K562 (cell line): ENCODE results near the gene FHIT. TPM values are rescaled to one million over a fixed set of nuclear protein-coding genes. Genes with fewer than 3 reads are reported as not detected.

Source experiments
- ATAC-seq: fragments of 200-7000 bp; cut with Tn5 transposase; 3 replicates; pipeline ENCODE4 v1.9.1; 2020; ENCODE audit warnings: moderate library complexity
- BruUV-seq: library from RNA; stranded (reverse); fragments of 400-500 nt; replicated peaks from 2 replicates; lab custom pipeline; 2021; lab: Mats Ljungman, UMichigan
- CTCF ChIA-PET: fragments of 300-600 bp; formaldehyde crosslinking; extraction: SDS; loops from one replicate; lab custom pipeline; 2021; ENCODE audit warnings: low intra/inter-chr PET ratio; lab: Yijun Ruan, JAX
- POLR2A ChIA-PET: fragments of 300-600, 350-650 bp; sonication (Branson Sonifier 250); formaldehyde crosslinking; extraction: SDS; loops from one replicate; lab custom pipeline; 2021; ENCODE audit warnings: antibody characterized with exemption, inconsistent platforms; lab: Yijun Ruan, JAX
- DNase-seq, 4 experiments: peaks; one replicate each; pipeline versions ENCODE4 v3.0.0 to v3.0.0-alpha.2; 2011 to 2018; ENCODE audit warnings: low spot score in 3 of 4, mixed read lengths in 3 of 4; ENCODE audit errors: extremely low read depth in 1 of 4
- FAIRE-seq: peaks from 2 replicates; lab custom pipeline; 2011; peaks lifted over from hg19 to GRCh38; lab: Jason Lieb, UNC
- H2AFZ ChIP-seq: 2 replicates; pipeline ENCODE4 v1.6.0; 2011; ENCODE audit warnings: low read depth, low read length, control low read depth, inconsistent platforms
- H3K27ac ChIP-seq: fragments of 200-600 bp; 3 replicates; pipeline ENCODE4 v1.8.0; 2011; ENCODE audit warnings: low read depth, mild to moderate bottlenecking, control low read depth, inconsistent platforms, low read length, moderate library complexity, mixed read lengths; ENCODE audit errors: extremely low read depth
- H3K27me3 ChIP-seq, 2 experiments: fragments of 300-600 bp in 1 of 2; 2 replicates in 1 of 2; 3 replicates in 1 of 2; pipeline versions ENCODE4 v1.6.0 to v1.8.0; 2011; ENCODE audit warnings: inconsistent platforms in 2 of 2, low read length in 2 of 2, mild to moderate bottlenecking in 1 of 2, mixed read lengths in 1 of 2, moderate library complexity in 1 of 2; ENCODE audit not compliant: control insufficient read depth in 2 of 2, insufficient read depth in 2 of 2
- H3K36me3 ChIP-seq: fragments of 300-600 bp; 3 replicates; pipeline ENCODE4 v1.8.0; 2011; ENCODE audit warnings: mild to moderate bottlenecking, low read length, inconsistent platforms; ENCODE audit not compliant: control insufficient read depth, insufficient read depth
- H3K4me1 ChIP-seq, 2 experiments: fragments of 200-600 bp in 1 of 2; replicated peaks in 1 of 2; 2 replicates in 1 of 2; 3 replicates in 1 of 2; pipeline versions ENCODE4 v1.5.1 to v1.8.0; 2011; ENCODE audit warnings: inconsistent platforms in 2 of 2, low read length in 2 of 2, mild to moderate bottlenecking in 1 of 2, mixed read lengths in 1 of 2, moderate library complexity in 1 of 2; ENCODE audit not compliant: control insufficient read depth in 2 of 2, insufficient read depth in 2 of 2
- H3K4me2 ChIP-seq: 2 replicates; pipeline ENCODE4 v1.6.1; 2011; ENCODE audit warnings: low read length, control low read depth, inconsistent platforms, mixed read lengths; ENCODE audit not compliant: insufficient read depth
- H3K4me3 ChIP-seq: fragments of 200-600 bp; sonication (generic), shearing (Covaris generic); 2 replicates; pipeline ENCODE4 v1.5.1; 2016; ENCODE audit warnings: control low read depth, inconsistent platforms
- H3K79me2 ChIP-seq: fragments of 200-600 bp; 3 replicates; pipeline ENCODE4 v1.8.0; 2011; ENCODE audit warnings: low read length, inconsistent platforms; ENCODE audit not compliant: control insufficient read depth, insufficient read depth
- H3K9ac ChIP-seq, 2 experiments: 2 replicates each; pipeline versions ENCODE4 v1.6.0 to v1.6.1; 2011; ENCODE audit warnings: low read depth in 2 of 2, low read length in 2 of 2, control low read depth in 1 of 2, inconsistent platforms in 1 of 2, mild to moderate bottlenecking in 1 of 2, mixed read lengths in 1 of 2; ENCODE audit not compliant: insufficient read depth in 1 of 2
- H3K9me1 ChIP-seq: one replicate; pipeline ENCODE4 v1.6.0; 2011; ENCODE audit warnings: inconsistent platforms, mild to moderate bottlenecking, low read length, moderate library complexity; ENCODE audit not compliant: control insufficient read depth, insufficient read depth
- H3K9me3 ChIP-seq: replicated peaks from 2 replicates; pipeline ENCODE4 v1.5.1; 2011; ENCODE audit warnings: low read depth, low read length, inconsistent platforms; ENCODE audit not compliant: control insufficient read depth, insufficient read depth
- H4K20me1 ChIP-seq: replicated peaks from 2 replicates; pipeline ENCODE4 v1.6.1; 2011; ENCODE audit warnings: low read length, inconsistent platforms, mixed read lengths; ENCODE audit not compliant: control insufficient read depth, insufficient read depth
- C11orf30 ChIP-seq: fragments of 450-650 bp; IDR thresholded peaks from 2 replicates; pipeline ENCODE4 v1.6.1; 2016; ENCODE audit warnings: low read depth, mild to moderate bottlenecking
- CXXC5 ChIP-seq: fragments of 250-450 bp; sonication (Bioruptor Pico); IDR thresholded peaks from 2 replicates; pipeline ENCODE4 v1.8.0; 2022; ENCODE audit warnings: inconsistent platforms, mild to moderate bottlenecking, moderate library complexity
- GABPB1 ChIP-seq: sonication (generic); formaldehyde crosslinking; IDR thresholded peaks from 2 replicates; pipeline ENCODE4 v1.8.0; 2022; ENCODE audit warnings: mild to moderate bottlenecking, missing genetic modification reagents
- MYNN ChIP-seq, 2 experiments: sonication (generic); formaldehyde crosslinking in 1 of 2; IDR thresholded peaks; 2 replicates each; pipeline versions ENCODE4 v1.5.0 to v1.6.1; 2016 to 2020; ENCODE audit warnings: antibody characterized with exemption in 1 of 2, missing genetic modification reagents in 1 of 2
- RFX1 ChIP-seq: fragments of 450-650 bp; IDR thresholded peaks from 2 replicates; pipeline ENCODE4 v1.6.1; 2016; ENCODE audit warnings: mild to moderate bottlenecking, moderate library complexity
- SAFB ChIP-seq: fragments of 200-400 bp; formaldehyde crosslinking; IDR thresholded peaks from 2 replicates; pipeline ENCODE4 v1.6.1; 2017; ENCODE audit warnings: low read depth, low read length, borderline replicate concordance
- TRIM24 ChIP-seq, 2 experiments: fragments of 450-650 bp; IDR thresholded peaks; 2 replicates each; pipeline ENCODE4 v1.6.1; 2016
- ZNF140 ChIP-seq: fragments of 250-450 bp; sonication (Bioruptor Pico); IDR thresholded peaks from 2 replicates; pipeline ENCODE4 v1.8.0; 2021; ENCODE audit warnings: moderate library complexity, mild to moderate bottlenecking, inconsistent platforms
- ZNF232 ChIP-seq: sonication (generic); formaldehyde crosslinking; IDR thresholded peaks from 2 replicates; pipeline ENCODE4 v1.8.0; 2022; ENCODE audit warnings: mild to moderate bottlenecking, missing genetic modification reagents
- WGBS: fragments of 100-300 bp; shearing (Covaris generic); methylation state at CpG from one replicate; pipeline ENCODE4 v1.1.6; 2016; ENCODE audit warnings: low coverage, mixed read lengths; ENCODE audit not compliant: insufficient coverage; ENCODE audit errors: missing lambda C conversion rate; 5-methylcytosine and 5-hydroxymethylcytosine counted together
- in situ Hi-C: fragments of 300-500 bp; cut with MboI; formaldehyde crosslinking; loops from 4 replicates; pipeline ENCODE4 v1.15.0; 2018; ENCODE audit warnings: inconsistent platforms, mixed read lengths
- intact Hi-C: fragments of 100-400 bp; cut with micrococcal nuclease; formaldehyde crosslinking; loops from 2 replicates; pipeline ENCODE4 v1.14.2; 2022
- polyA plus RNA-seq, 8 experiments: library from polyadenylated mRNA; depleted of rRNA in 4 of 8; stranded (reverse) in 5 of 8; unstranded in 3 of 8; fragments of >200 nt; fragmentation: Nextera tagmentation in 2 of 8; fragmentation: Illumina TruSeq in 1 of 8; extraction: Ambion mirVana in 2 of 8; extraction: Trizol in 1 of 8; gene quantifications; 2 replicates each; pipeline versions ENCODE4 v1.2.1 to v1.2.3, GENCODE V29; 2011 to 2014; ENCODE audit warnings: inconsistent platforms in 1 of 8, missing spikeins in 1 of 8
- total RNA-seq, 7 experiments: library from RNA; depleted of rRNA in 6 of 7; stranded (reverse); fragments of >200 nt in 6 of 7; fragmentation: Illumina TruSeq in 2 of 7; extraction: Trizol in 2 of 7; gene quantifications; 2 replicates each; pipeline versions ENCODE4 v1.2.1 to v1.2.3, GENCODE V29; 2011 to 2021; ENCODE audit warnings: low replicate concordance in 1 of 7

FHIT gene
- total and polyA plus RNA-seq, 9 of the 15 experiments (the other 6 are each of a cell fraction or from before 2014, with no cell fraction given) = 1.7 to 9.1 (median 4.3) TPM

DNA sequence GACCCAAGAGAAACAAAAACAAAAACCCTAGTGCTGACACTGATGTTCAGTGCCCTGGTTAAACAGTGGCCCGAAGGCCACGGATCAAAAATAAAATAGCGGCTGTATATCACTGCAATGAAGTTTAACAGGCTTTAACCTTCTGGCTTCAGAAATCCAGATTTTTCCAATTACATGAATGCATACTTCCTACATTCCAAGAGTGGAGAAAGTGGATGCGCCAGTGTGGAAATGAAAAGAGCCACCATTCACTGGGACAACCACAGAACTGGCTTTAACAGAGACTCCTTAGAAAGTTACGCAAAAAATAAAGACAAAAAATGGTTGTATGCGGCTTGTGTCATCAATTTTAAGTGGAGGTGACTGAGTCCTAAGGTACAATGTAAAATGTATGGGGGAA is 522.2 kb downstream of the FHIT start:
- 40% methylated on average over 4 of the region's 6 CpGs for WGBS
- POLR2A ChIA-PET = no interaction called here
- H3K9me1 ChIP-seq = no peaks in the 10 kb centered on the region
- BruUV-seq = no TSS peak
- no peak for DNase-seq
- H3K79me2 ChIP-seq = no peaks in the 10 kb centered on the region
- no peaks in the 10 kb centered on the region for H3K4me1 ChIP-seq
- no peaks in the 10 kb centered on the region for H4K20me1 ChIP-seq
- no peak overlapping the region for H3K4me3 ChIP-seq
- no peak for FAIRE-seq
- H2AFZ ChIP-seq = no peak overlapping the region
- H3K9ac ChIP-seq = no peak overlapping the region
- H3K27me3 ChIP-seq = no peaks in the 10 kb centered on the region
- in situ Hi-C loops (no loop called here), intact Hi-C loops (no loop called here)
- no peaks in the 10 kb centered on the region for H3K9me3 ChIP-seq
- no peaks in the 10 kb centered on the region for H3K36me3 ChIP-seq
- H3K27ac ChIP-seq = no peak overlapping the region
- TF ChIP-seq GABPB1 (CRISPR knock-in tag) (no peak), MYNN (IDR thresholded peaks at IDR 0.05) (no peak), MYNN (CRISPR knock-in tag; IDR thresholded peaks at IDR 0.05) (no peak), CXXC5 (CRISPR knock-in tag) (no peak), ZNF140 (CRISPR knock-in tag) (no peak), TRIM24 (IDR thresholded peaks at IDR 0.05) (no peak), RFX1 (no peak), ZNF232 (no peak), C11orf30 (no peak), SAFB (no peak)
- no peak overlapping the region for H3K4me2 ChIP-seq
- CTCF ChIA-PET = no interaction called here
- no peak for ATAC-seq
